K562 (cell line): ENCODE results near the gene ZSCAN2.
A peak's percentile ranks its signal among the peaks of the same experiment; 100 is the strongest.

ENCODE experiments used
- EZH2 ChIP-seq: IDR thresholded peaks from 2 replicates; pipeline ENCODE4 v1.6.1; 2012; ENCODE audit warnings: low read depth, mild to moderate bottlenecking, inconsistent platforms, low read length, borderline replicate concordance
- GABPB1 ChIP-seq: sonication (generic); formaldehyde crosslinking; IDR thresholded peaks from 2 replicates; pipeline ENCODE4 v1.8.0; 2022; ENCODE audit warnings: mild to moderate bottlenecking, missing genetic modification reagents
- POLR2AphosphoS5 ChIP-seq: IDR thresholded peaks from 2 replicates; pipeline ENCODE4 v1.6.1; 2011; ENCODE audit warnings: mild to moderate bottlenecking, low read depth, low read length, moderate library complexity; ENCODE audit not compliant: control insufficient read depth, insufficient read depth
- SMAD3 ChIP-seq: fragments of 450-650 bp; formaldehyde crosslinking; conservative IDR thresholded peaks from 2 replicates; pipeline ENCODE4 v1.4.0; 2020; ENCODE audit warnings: mild to moderate bottlenecking
- ZNF830 ChIP-seq: fragments of 250-450 bp; sonication (Bioruptor Pico); IDR thresholded peaks from 2 replicates; pipeline ENCODE4 v1.5.0; 2021; ENCODE audit warnings: mild to moderate bottlenecking
- TF ChIP-seq, protein P1 (sequence below): fragments of 450-650 bp; IDR thresholded peaks from 2 replicates; pipeline ENCODE4 v1.7.1; 2018; ENCODE audit warnings: mild to moderate bottlenecking, low read depth; ENCODE audit not compliant: partially characterized antibody

DNA sequence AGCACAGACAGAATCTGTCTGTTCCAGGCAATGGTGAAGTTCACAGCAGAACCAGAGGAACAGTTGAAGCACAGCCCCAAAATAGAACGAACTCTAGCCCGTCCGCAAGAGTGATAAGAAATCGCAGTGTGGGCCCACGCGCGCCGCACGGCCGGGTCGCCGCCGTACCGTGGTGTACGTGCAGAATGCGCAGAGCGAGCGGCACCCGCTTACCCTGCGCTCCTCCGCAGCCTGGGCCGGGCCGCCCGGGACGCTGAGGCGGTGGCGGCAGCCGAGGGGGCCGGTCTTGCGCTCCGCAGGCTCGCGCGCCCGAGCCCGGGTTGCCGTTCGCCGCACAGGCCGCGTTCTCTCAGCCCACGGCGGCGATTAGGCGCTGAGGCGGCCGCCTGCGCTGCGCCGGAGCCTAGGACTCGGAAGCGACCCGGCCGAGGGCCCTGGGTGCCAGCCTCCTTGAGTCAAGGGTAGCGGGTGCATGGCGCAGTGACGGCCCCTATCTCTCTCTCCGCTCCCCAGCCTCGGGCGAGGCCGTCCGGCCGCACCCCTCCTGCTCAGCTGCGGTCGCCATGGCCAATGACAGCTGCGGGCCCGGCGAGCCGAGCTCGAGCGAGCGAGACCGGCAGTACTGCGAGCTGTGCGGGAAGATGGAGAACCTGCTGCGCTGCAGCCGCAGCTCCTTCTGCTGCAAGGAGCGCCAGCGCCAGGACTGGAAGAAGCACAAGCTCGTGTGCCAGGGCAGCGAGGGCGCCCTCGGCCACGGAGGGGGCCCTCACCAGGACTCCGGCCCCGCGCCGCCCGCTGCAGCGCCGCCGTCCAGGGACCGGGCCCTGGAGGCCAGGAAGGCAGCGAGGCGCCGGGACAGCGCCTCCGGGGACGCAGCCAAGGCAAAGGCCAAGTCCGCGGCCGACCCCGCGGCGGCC lies 32.8 kb downstream of the ZSCAN2 start:
- TF ChIP-seq, protein P1, sequence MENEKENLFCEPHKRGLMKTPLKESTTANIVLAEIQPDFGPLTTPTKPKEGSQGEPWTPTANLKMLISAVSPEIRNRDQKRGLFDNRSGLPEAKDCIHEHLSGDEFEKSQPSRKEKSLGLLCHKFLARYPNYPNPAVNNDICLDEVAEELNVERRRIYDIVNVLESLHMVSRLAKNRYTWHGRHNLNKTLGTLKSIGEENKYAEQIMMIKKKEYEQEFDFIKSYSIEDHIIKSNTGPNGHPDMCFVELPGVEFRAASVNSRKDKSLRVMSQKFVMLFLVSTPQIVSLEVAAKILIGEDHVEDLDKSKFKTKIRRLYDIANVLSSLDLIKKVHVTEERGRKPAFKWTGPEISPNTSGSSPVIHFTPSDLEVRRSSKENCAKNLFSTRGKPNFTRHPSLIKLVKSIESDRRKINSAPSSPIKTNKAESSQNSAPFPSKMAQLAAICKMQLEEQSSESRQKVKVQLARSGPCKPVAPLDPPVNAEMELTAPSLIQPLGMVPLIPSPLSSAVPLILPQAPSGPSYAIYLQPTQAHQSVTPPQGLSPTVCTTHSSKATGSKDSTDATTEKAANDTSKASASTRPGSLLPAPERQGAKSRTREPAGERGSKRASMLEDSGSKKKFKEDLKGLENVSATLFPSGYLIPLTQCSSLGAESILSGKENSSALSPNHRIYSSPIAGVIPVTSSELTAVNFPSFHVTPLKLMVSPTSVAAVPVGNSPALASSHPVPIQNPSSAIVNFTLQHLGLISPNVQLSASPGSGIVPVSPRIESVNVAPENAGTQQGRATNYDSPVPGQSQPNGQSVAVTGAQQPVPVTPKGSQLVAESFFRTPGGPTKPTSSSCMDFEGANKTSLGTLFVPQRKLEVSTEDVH: no peak
- TF ChIP-seq EZH2 (no peak), GABPB1 (CRISPR knock-in tag) (peak; percentile 37; the same call in 1 of the 2 replicates), SMAD3 (no peak), ZNF830 (no peak), POLR2AphosphoS5 (no peak)
